GM12878 (cell line): ENCODE measurements around the gene TRIM39. TPM values are rescaled to one million over a fixed set of nuclear protein-coding genes. Genes with fewer than 3 reads are reported as not detected.

Experiments used
- ATAC-seq: fragments of 200-7000 bp; cut with Tn5 transposase; 3 replicates; pipeline ENCODE4 v1.9.1; 2020; ENCODE audit warnings: mild to moderate bottlenecking, moderate library complexity
- BruUV-seq: library from RNA; stranded (reverse); fragments of 400-500 nt; replicated peaks from 2 replicates; lab custom pipeline; 2021; lab: Mats Ljungman, UMichigan
- CTCF ChIA-PET: fragments of 300-600 bp; sonication (Branson Sonifier 250); formaldehyde crosslinking; extraction: SDS; loops from one replicate; lab custom pipeline; 2021; ENCODE audit warnings: inconsistent platforms; lab: Yijun Ruan, JAX
- POLR2A ChIA-PET: fragments of 350-600 bp; formaldehyde crosslinking; extraction: SDS; loops from one replicate; lab custom pipeline; 2021; ENCODE audit warnings: inconsistent platforms; lab: Charles Lee
- RAD21 ChIA-PET: fragments of 300-600 bp; sonication (Branson Sonifier 250); formaldehyde crosslinking; loops from one replicate; lab custom pipeline; 2023; ENCODE audit warnings: antibody characterized with exemption; ENCODE audit not compliant: unreplicated experiment; lab: Charles Lee
- SMC1A ChIA-PET: fragments of 300-600 bp; sonication (Branson Sonifier 250); formaldehyde crosslinking; loops from one replicate; lab custom pipeline; 2023; ENCODE audit not compliant: unreplicated experiment, uncharacterized antibody; lab: Charles Lee
- DNase-seq: peaks from one replicate; pipeline ENCODE4 v3.0.0-alpha.2; 2011; ENCODE audit warnings: low read depth, low spot score
- FAIRE-seq: peaks from 3 replicates; lab custom pipeline; 2011; peaks lifted over from hg19 to GRCh38; lab: Jason Lieb, UNC
- H2AFZ ChIP-seq: 2 replicates; pipeline ENCODE4 v1.6.0; 2011; ENCODE audit warnings: low read depth, low read length, control low read depth; ENCODE audit not compliant: control insufficient read depth
- H3K27ac ChIP-seq: 2 replicates; pipeline ENCODE4 v1.5.1; 2011; ENCODE audit warnings: control low read depth; ENCODE audit not compliant: control insufficient read depth, insufficient read depth
- H3K27me3 ChIP-seq, 2 experiments: replicated peaks in 1 of 2; 2 replicates each; pipeline versions ENCODE4 v1.6.0 to v1.6.1; 2011; ENCODE audit warnings: low read length in 1 of 2; ENCODE audit not compliant: control insufficient read depth in 2 of 2, insufficient read depth in 2 of 2
- H3K36me3 ChIP-seq, 2 experiments: 2 replicates each; pipeline ENCODE4 v1.5.1; 2011; ENCODE audit warnings: low read length in 1 of 2; ENCODE audit not compliant: control insufficient read depth in 2 of 2, insufficient read depth in 2 of 2
- H3K4me1 ChIP-seq: 2 replicates; pipeline ENCODE4 v1.6.1; 2011; ENCODE audit warnings: mild to moderate bottlenecking, low read length, moderate library complexity, mixed read lengths; ENCODE audit not compliant: control insufficient read depth, insufficient read depth
- H3K4me2 ChIP-seq: 2 replicates; pipeline ENCODE4 v1.6.0; 2011; ENCODE audit warnings: control low read depth; ENCODE audit not compliant: control insufficient read depth, insufficient read depth
- H3K4me3 ChIP-seq: fragments of 200-600 bp; sonication (generic); 2 replicates; pipeline ENCODE4 v1.5.1; 2016
- H3K79me2 ChIP-seq: 2 replicates; pipeline ENCODE4 v1.6.0; 2011; ENCODE audit warnings: low read length; ENCODE audit not compliant: control insufficient read depth, insufficient read depth
- H3K9ac ChIP-seq: 2 replicates; pipeline ENCODE4 v1.8.0; 2011; ENCODE audit warnings: low read length, control low read depth, mixed read lengths; ENCODE audit not compliant: control insufficient read depth, insufficient read depth
- H3K9me3 ChIP-seq: replicated peaks from 3 replicates; pipeline ENCODE4 v1.5.1; 2011; ENCODE audit warnings: mild to moderate bottlenecking, low read length; ENCODE audit not compliant: control insufficient read depth, insufficient read depth
- H4K20me1 ChIP-seq: 2 replicates; pipeline ENCODE4 v1.6.0; 2011; ENCODE audit not compliant: control insufficient read depth, insufficient read depth
- ATF3 ChIP-seq: IDR thresholded peaks from 2 replicates; pipeline ENCODE4 v1.6.1; 2011; ENCODE audit warnings: low read depth, mild to moderate bottlenecking, low read length, moderate library complexity, borderline replicate concordance; ENCODE audit errors: extremely low read depth
- BCL3 ChIP-seq: IDR thresholded peaks from 2 replicates; pipeline ENCODE4 v1.6.1; 2011; ENCODE audit warnings: borderline replicate concordance, low read depth, mild to moderate bottlenecking, moderate library complexity, low read length; ENCODE audit not compliant: insufficient read depth, poor library complexity, severe bottlenecking
- CBX5 ChIP-seq: sonication (generic); IDR thresholded peaks from 2 replicates; pipeline ENCODE4 v1.6.1; 2016; ENCODE audit warnings: low read depth, moderate library complexity, mild to moderate bottlenecking, inconsistent platforms
- CTCF ChIP-seq, 3 experiments: IDR thresholded peaks in 2 of 3; conservative IDR thresholded peaks in 1 of 3; 2 replicates each; pipeline ENCODE4 v1.5.1; 2011; ENCODE audit warnings: low read depth in 3 of 3, low read length in 3 of 3, mild to moderate bottlenecking in 3 of 3, control low read depth in 2 of 3, moderate library complexity in 2 of 3, inconsistent platforms in 1 of 3, mixed read lengths in 1 of 3; ENCODE audit not compliant: control insufficient read depth in 2 of 3, insufficient read depth in 1 of 3; ENCODE audit errors: extremely low read depth in 1 of 3
- FOXM1 ChIP-seq: IDR thresholded peaks from 2 replicates; pipeline ENCODE4 v1.6.1; 2012; ENCODE audit warnings: low read depth, mild to moderate bottlenecking, inconsistent platforms, low read length, moderate library complexity
- KAT2A ChIP-seq: conservative IDR thresholded peaks from 2 replicates; pipeline ENCODE4 v1.6.1; 2011; ENCODE audit warnings: low read depth, low read length; ENCODE audit not compliant: control insufficient read depth
- KLF5 ChIP-seq: fragments of 450-650 bp; IDR thresholded peaks from 2 replicates; pipeline ENCODE4 v1.6.1; 2014; ENCODE audit warnings: mild to moderate bottlenecking; ENCODE audit not compliant: partially characterized antibody
- MLLT1 ChIP-seq: fragments of 450-650 bp; IDR thresholded peaks from 2 replicates; pipeline ENCODE4 v1.6.1; 2016; ENCODE audit warnings: mild to moderate bottlenecking
- PML ChIP-seq: IDR thresholded peaks from 2 replicates; pipeline ENCODE4 v1.6.1; 2012; ENCODE audit warnings: low read length, inconsistent platforms
- POU2F2 ChIP-seq: IDR thresholded peaks from 3 replicates; pipeline ENCODE4 v1.6.1; 2011; ENCODE audit warnings: low read depth, mild to moderate bottlenecking, low read length, borderline replicate concordance
- RB1 ChIP-seq: fragments of 450-650 bp; formaldehyde crosslinking; IDR thresholded peaks from 2 replicates; pipeline ENCODE4 v1.6.1; 2017; ENCODE audit warnings: mild to moderate bottlenecking, borderline replicate concordance
- RELB ChIP-seq: fragments of 450-650 bp; IDR thresholded peaks from 2 replicates; pipeline ENCODE4 v1.6.1; 2017; ENCODE audit warnings: low read depth, mild to moderate bottlenecking, moderate library complexity
- STAT1 ChIP-seq: fragments of 450-650 bp; conservative IDR thresholded peaks from 2 replicates; pipeline ENCODE4 v1.6.1; 2014; ENCODE audit warnings: antibody characterized with exemption, mild to moderate bottlenecking
- YBX1 ChIP-seq: fragments of 450-650 bp; IDR thresholded peaks from 2 replicates; pipeline ENCODE4 v1.6.1; 2016; ENCODE audit warnings: antibody characterized with exemption
- ZNF24 ChIP-seq: fragments of 450-650 bp; IDR thresholded peaks from 2 replicates; pipeline ENCODE4 v1.6.1; 2017; ENCODE audit warnings: antibody characterized with exemption, mild to moderate bottlenecking
- ZZZ3 ChIP-seq: IDR thresholded peaks from 2 replicates; pipeline ENCODE4 v1.6.1; 2011; ENCODE audit warnings: low read depth; ENCODE audit not compliant: control insufficient read depth, insufficient read length
- WGBS: methylation state at CpG from one replicate; pipeline ENCODE4 v1.1.6; 2016; ENCODE audit warnings: low lambda C conversion rate; ENCODE audit not compliant: insufficient replicate concordance, insufficient coverage; ENCODE audit errors: missing lambda C conversion rate; 5-methylcytosine and 5-hydroxymethylcytosine counted together
- in situ Hi-C: fragments of 300-500 bp; cut with MboI; formaldehyde crosslinking; loops from 9 replicates; pipeline ENCODE4 v1.14.3; 2018; ENCODE audit warnings: mixed read lengths
- intact Hi-C: fragments of 100-400 bp; cut with micrococcal nuclease; formaldehyde crosslinking; loops from one replicate; pipeline ENCODE4 v1.14.2; 2022; ENCODE audit not compliant: unreplicated experiment
- polyA plus RNA-seq, 11 experiments: library from polyadenylated mRNA; depleted of rRNA in 4 of 11; unstranded in 6 of 11; stranded (reverse) in 5 of 11; fragments of >200 nt; fragmentation: Nextera tagmentation in 4 of 11; fragmentation: Illumina TruSeq in 1 of 11; extraction: Ambion mirVana in 4 of 11; extraction: Trizol in 1 of 11; gene quantifications; 1 replicate in 1 of 11; 2 replicates in 10 of 11; pipeline versions ENCODE4 v1.2.1 to v1.2.3, GENCODE V29; 2011 to 2016; ENCODE audit warnings: inconsistent platforms in 2 of 11, missing spikeins in 2 of 11, low read depth in 1 of 11
- total RNA-seq, 4 experiments: library from RNA; depleted of rRNA in 3 of 4; stranded (reverse); fragments of >200 nt in 3 of 4; fragmentation: Illumina TruSeq in 1 of 4; extraction: Trizol in 1 of 4; gene quantifications; 2 replicates each; pipeline versions ENCODE4 v1.2.1 to v1.2.3, GENCODE V29; 2013 to 2021

The TRIM39 gene
- total and polyA plus RNA-seq, 10 of the 15 experiments (the other 5 are each of a cell fraction or from before 2014, with no cell fraction given) = 3.0 to 11.9 (median 8.8) TPM

- ChIA-PET RAD21 (no interaction called here), SMC1A (interaction anchor here (1.6 kb wide), 1 partner anchor 10 kb away, joined by 3 read pairs; no protein-coding TSS in a partner anchor), POLR2A (no interaction called here), CTCF (interaction anchor here (1.6 kb wide), 1 partner anchor 75 kb away, joined by 3 read pairs; no protein-coding TSS in a partner anchor)
- Histone ChIP-seq H3K9ac (no peak overlapping the region), H2AFZ (no peak overlapping the region), H3K36me3 (peaks cover 2 to 8% of the 10 kb centered on the region in 2 experiments; a peak in 3 of 4 replicates), H3K79me2 (peaks cover 85% of the 10 kb centered on the region), H3K4me3 (peak overlapping the region; percentile 22; the same call in 1 of the 2 replicates), H3K4me1 (peaks cover 10% of the 10 kb centered on the region), H3K4me2 (peak overlapping the region; percentile 47; the same call in 1 of the 2 replicates), H3K9me3 (no peaks in the 10 kb centered on the region; the same call in 2 of the 3 replicates), H3K27me3 (no peaks in the 10 kb centered on the region), H3K27ac (no peak overlapping the region; the same call in 1 of the 2 replicates), H4K20me1 (peaks cover 3% of the 10 kb centered on the region; the same call in 1 of the 2 replicates)
- FAIRE-seq = no peak
- in situ Hi-C loops (no loop called here), intact Hi-C loops (loop anchor here (10.0 kb wide), 1 partner anchor 233 kb away; the partner anchor contains the start of genes GNL1 and PRR3)
- WGBS = 100% methylated on average over 6 of the region's 6 CpGs
- BruUV-seq = no TSS peak
- no peak for DNase-seq
- no peak for ATAC-seq
- TF ChIP-seq CBX5 = no peak
- no peak for TF ChIP-seq YBX1
- no peak for TF ChIP-seq ZZZ3
- no peak for TF ChIP-seq FOXM1
- no peak for TF ChIP-seq MLLT1
- TF ChIP-seq STAT1 = no peak
- TF ChIP-seq PML = no peak
- TF ChIP-seq KLF5 = no peak
- TF ChIP-seq BCL3 = no peak
- no peak for TF ChIP-seq ZNF24
- no peak for TF ChIP-seq RELB
- TF ChIP-seq ATF3 = no peak
- TF ChIP-seq RB1 = no peak
- no peak for TF ChIP-seq CTCF (IDR thresholded peaks at IDR 0.05 in 2 of 3, conservative IDR thresholded peaks at IDR 0.05 in 1 of 3; ENCODE audit: control insufficient read depth in 2 of 3, extremely low read depth in 1 of 3, insufficient read depth in 1 of 3, low read depth in 3 of 3, low read length in 3 of 3)
- no peak for TF ChIP-seq POU2F2
- no peak for TF ChIP-seq KAT2A
These were observed 4.9 kb upstream of the TRIM39 start for GRCh38 chr6:30321692-30322388.
